K562 (cell line): ENCODE measurements around the gene KISS1R. TPM values are rescaled to one million over a fixed set of nuclear protein-coding genes. Genes with fewer than 3 reads are reported as not detected.
A peak's percentile ranks its signal among the peaks of the same experiment; 100 is the strongest.
"Not testable (repeated sequence)": the region's sequence is repeated elsewhere in the genome, so short reads cannot be mapped to it uniquely, and the experiment has no call there.

Source experiments
- ATAC-seq: fragments of 200-7000 bp; cut with Tn5 transposase; 3 replicates; pipeline ENCODE4 v1.9.1; 2020; ENCODE audit warnings: moderate library complexity
- BruUV-seq: library from RNA; stranded (reverse); fragments of 400-500 nt; replicated peaks from 2 replicates; lab custom pipeline; 2021; lab: Mats Ljungman, UMichigan
- CTCF ChIA-PET: fragments of 300-600 bp; formaldehyde crosslinking; extraction: SDS; loops from one replicate; lab custom pipeline; 2021; ENCODE audit warnings: low intra/inter-chr PET ratio; lab: Yijun Ruan, JAX
- POLR2A ChIA-PET: fragments of 300-600, 350-650 bp; sonication (Branson Sonifier 250); formaldehyde crosslinking; extraction: SDS; loops from one replicate; lab custom pipeline; 2021; ENCODE audit warnings: antibody characterized with exemption, inconsistent platforms; lab: Yijun Ruan, JAX
- DNase-seq, 4 experiments: peaks; one replicate each; pipeline versions ENCODE4 v3.0.0 to v3.0.0-alpha.2; 2011 to 2018; ENCODE audit warnings: low spot score in 3 of 4, mixed read lengths in 3 of 4; ENCODE audit errors: extremely low read depth in 1 of 4
- FAIRE-seq: peaks from 2 replicates; lab custom pipeline; 2011; peaks lifted over from hg19 to GRCh38; lab: Jason Lieb, UNC
- H2AFZ ChIP-seq: 2 replicates; pipeline ENCODE4 v1.6.0; 2011; ENCODE audit warnings: low read depth, low read length, control low read depth, inconsistent platforms
- H3K27ac ChIP-seq: fragments of 200-600 bp; 3 replicates; pipeline ENCODE4 v1.8.0; 2011; ENCODE audit warnings: low read depth, mild to moderate bottlenecking, control low read depth, inconsistent platforms, low read length, moderate library complexity, mixed read lengths; ENCODE audit errors: extremely low read depth
- H3K27me3 ChIP-seq, 2 experiments: fragments of 300-600 bp in 1 of 2; 2 replicates in 1 of 2; 3 replicates in 1 of 2; pipeline versions ENCODE4 v1.6.0 to v1.8.0; 2011; ENCODE audit warnings: inconsistent platforms in 2 of 2, low read length in 2 of 2, mild to moderate bottlenecking in 1 of 2, mixed read lengths in 1 of 2, moderate library complexity in 1 of 2; ENCODE audit not compliant: control insufficient read depth in 2 of 2, insufficient read depth in 2 of 2
- H3K36me3 ChIP-seq: fragments of 300-600 bp; 3 replicates; pipeline ENCODE4 v1.8.0; 2011; ENCODE audit warnings: mild to moderate bottlenecking, low read length, inconsistent platforms; ENCODE audit not compliant: control insufficient read depth, insufficient read depth
- H3K4me1 ChIP-seq, 2 experiments: fragments of 200-600 bp in 1 of 2; replicated peaks in 1 of 2; 2 replicates in 1 of 2; 3 replicates in 1 of 2; pipeline versions ENCODE4 v1.5.1 to v1.8.0; 2011; ENCODE audit warnings: inconsistent platforms in 2 of 2, low read length in 2 of 2, mild to moderate bottlenecking in 1 of 2, mixed read lengths in 1 of 2, moderate library complexity in 1 of 2; ENCODE audit not compliant: control insufficient read depth in 2 of 2, insufficient read depth in 2 of 2
- H3K4me2 ChIP-seq: 2 replicates; pipeline ENCODE4 v1.6.1; 2011; ENCODE audit warnings: low read length, control low read depth, inconsistent platforms, mixed read lengths; ENCODE audit not compliant: insufficient read depth
- H3K4me3 ChIP-seq: fragments of 200-600 bp; sonication (generic), shearing (Covaris generic); 2 replicates; pipeline ENCODE4 v1.5.1; 2016; ENCODE audit warnings: control low read depth, inconsistent platforms
- H3K79me2 ChIP-seq: fragments of 200-600 bp; 3 replicates; pipeline ENCODE4 v1.8.0; 2011; ENCODE audit warnings: low read length, inconsistent platforms; ENCODE audit not compliant: control insufficient read depth, insufficient read depth
- H3K9ac ChIP-seq, 2 experiments: 2 replicates each; pipeline versions ENCODE4 v1.6.0 to v1.6.1; 2011; ENCODE audit warnings: low read depth in 2 of 2, low read length in 2 of 2, control low read depth in 1 of 2, inconsistent platforms in 1 of 2, mild to moderate bottlenecking in 1 of 2, mixed read lengths in 1 of 2; ENCODE audit not compliant: insufficient read depth in 1 of 2
- H3K9me1 ChIP-seq: one replicate; pipeline ENCODE4 v1.6.0; 2011; ENCODE audit warnings: inconsistent platforms, mild to moderate bottlenecking, low read length, moderate library complexity; ENCODE audit not compliant: control insufficient read depth, insufficient read depth
- H3K9me3 ChIP-seq: replicated peaks from 2 replicates; pipeline ENCODE4 v1.5.1; 2011; ENCODE audit warnings: low read depth, low read length, inconsistent platforms; ENCODE audit not compliant: control insufficient read depth, insufficient read depth
- H4K20me1 ChIP-seq: replicated peaks from 2 replicates; pipeline ENCODE4 v1.6.1; 2011; ENCODE audit warnings: low read length, inconsistent platforms, mixed read lengths; ENCODE audit not compliant: control insufficient read depth, insufficient read depth
- FIP1L1 ChIP-seq: fragments of 200-400 bp; formaldehyde crosslinking; IDR thresholded peaks from 2 replicates; pipeline ENCODE4 v1.6.1; 2018; ENCODE audit warnings: mild to moderate bottlenecking, low read depth, low read length; ENCODE audit not compliant: poor library complexity, severe bottlenecking
- POLR2G ChIP-seq: fragments of 200-400 bp; formaldehyde crosslinking; IDR thresholded peaks from 2 replicates; pipeline ENCODE4 v1.6.1; 2017; ENCODE audit warnings: low read depth, mild to moderate bottlenecking, antibody characterized with exemption, low read length, moderate library complexity
- RBFOX2 ChIP-seq: fragments of 200-400 bp; formaldehyde crosslinking; IDR thresholded peaks from 2 replicates; pipeline ENCODE4 v1.6.1; 2017; ENCODE audit warnings: low read depth, mild to moderate bottlenecking, low read length, moderate library complexity
- WGBS: fragments of 100-300 bp; shearing (Covaris generic); methylation state at CpG from one replicate; pipeline ENCODE4 v1.1.6; 2016; ENCODE audit warnings: low coverage, mixed read lengths; ENCODE audit not compliant: insufficient coverage; ENCODE audit errors: missing lambda C conversion rate; 5-methylcytosine and 5-hydroxymethylcytosine counted together
- in situ Hi-C: fragments of 300-500 bp; cut with MboI; formaldehyde crosslinking; loops from 4 replicates; pipeline ENCODE4 v1.15.0; 2018; ENCODE audit warnings: inconsistent platforms, mixed read lengths
- intact Hi-C: fragments of 100-400 bp; cut with micrococcal nuclease; formaldehyde crosslinking; loops from 2 replicates; pipeline ENCODE4 v1.14.2; 2022
- polyA plus RNA-seq, 8 experiments: library from polyadenylated mRNA; depleted of rRNA in 4 of 8; stranded (reverse) in 5 of 8; unstranded in 3 of 8; fragments of >200 nt; fragmentation: Nextera tagmentation in 2 of 8; fragmentation: Illumina TruSeq in 1 of 8; extraction: Ambion mirVana in 2 of 8; extraction: Trizol in 1 of 8; gene quantifications; 2 replicates each; pipeline versions ENCODE4 v1.2.1 to v1.2.3, GENCODE V29; 2011 to 2014; ENCODE audit warnings: inconsistent platforms in 1 of 8, missing spikeins in 1 of 8
- total RNA-seq, 7 experiments: library from RNA; depleted of rRNA in 6 of 7; stranded (reverse); fragments of >200 nt in 6 of 7; fragmentation: Illumina TruSeq in 2 of 7; extraction: Trizol in 2 of 7; gene quantifications; 2 replicates each; pipeline versions ENCODE4 v1.2.1 to v1.2.3, GENCODE V29; 2011 to 2021; ENCODE audit warnings: low replicate concordance in 1 of 7

The KISS1R gene
- total and polyA plus RNA-seq, 9 of the 15 experiments (the other 6 are each of a cell fraction or from before 2014, with no cell fraction given), result 0.37 to 39.4 (median 2.0) TPM

DNA sequence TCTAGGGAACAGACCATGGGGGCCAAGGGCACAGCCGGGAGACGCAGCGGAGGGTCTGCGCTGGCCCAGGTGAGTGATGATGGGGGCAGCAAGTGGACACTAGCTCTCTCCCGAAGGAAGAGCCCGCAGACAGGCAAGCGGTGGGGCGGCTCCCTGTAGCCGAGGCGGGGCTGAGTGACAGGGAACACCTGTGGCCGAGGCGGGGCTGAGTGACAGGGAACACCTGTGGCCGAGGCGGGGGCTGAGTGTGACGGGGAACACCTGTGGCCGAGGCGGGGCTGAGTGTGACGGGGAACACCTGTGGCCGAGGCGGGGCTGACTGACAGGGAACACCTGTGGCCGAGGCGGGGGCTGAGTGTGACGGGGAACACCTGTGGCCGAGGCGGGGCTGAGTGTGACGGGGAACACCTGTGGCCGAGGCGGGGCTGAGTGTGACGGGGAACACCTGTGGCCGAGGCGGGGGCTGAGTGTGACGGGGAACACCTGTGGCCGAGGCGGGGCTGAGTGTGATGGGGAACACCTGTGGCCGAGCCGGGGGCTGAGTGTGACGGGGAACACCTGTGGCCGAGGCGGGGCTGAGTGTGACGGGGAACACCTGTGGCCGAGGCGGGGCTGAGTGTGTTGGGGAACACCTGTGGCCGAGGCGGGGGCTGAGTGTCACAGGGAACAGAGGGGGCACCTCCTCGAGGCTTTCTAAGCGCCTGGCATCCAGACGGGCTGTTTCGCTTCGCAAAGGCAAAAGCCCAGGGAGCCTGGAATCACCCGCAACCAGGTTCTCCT is 25.5 kb upstream of the KISS1R start:
- Histone ChIP-seq H3K27ac (peak overlapping the region; percentile 100; the same call in 1 of the 3 replicates), H3K4me1 (peaks cover 9 to 62% of the 10 kb centered on the region in 2 experiments; a peak in 4 of 5 replicates), H3K36me3 (peaks cover 38% of the 10 kb centered on the region; the same call in 2 of the 3 replicates), H3K4me2 (peak overlapping the region; percentile 83), H3K79me2 (peaks cover 40% of the 10 kb centered on the region), H3K9ac (peak overlapping the region; percentile 73 to 95; a peak in 3 of 4 replicates), H3K4me3 (peak overlapping the region; percentile 79)
- H2AFZ ChIP-seq, FAIRE-seq, ATAC-seq, H3K27me3 ChIP-seq, H3K9me3 ChIP-seq, BruUV-seq, DNase-seq, in situ Hi-C loops, H4K20me1 ChIP-seq, CTCF ChIA-PET, H3K9me1 ChIP-seq: not testable (repeated sequence)
- intact Hi-C loops, result loop anchor here (2.0 kb wide), 1 partner anchor 15 kb away; no protein-coding TSS in a partner anchor
- TF ChIP-seq POLR2G (peak; percentile 56), RBFOX2 (peak; percentile 63), FIP1L1 (peak; percentile 23)
- POLR2A ChIA-PET, result interaction anchor here (0.6 to 2.9 kb wide), 4 partner anchors 10 to 86 kb away, joined by 3 to 15 read pairs (median 7); no protein-coding TSS in a partner anchor
- 87% methylated on average over 24 of the region's 50 CpGs for WGBS
